IMR-90 (cell line): Measurements from ENCODE around the gene VPS8. TPM values are rescaled to one million over a fixed set of nuclear protein-coding genes. Genes with fewer than 3 reads are reported as not detected.

ENCODE experiments used
- ATAC-seq: fragments of 200-7000 bp; cut with Tn5 transposase; 2 replicates; pipeline ENCODE4 v1.9.1; 2020; ENCODE audit warnings: low read depth, mild to moderate bottlenecking, moderate library complexity
- BruUV-seq: library from RNA; stranded (reverse); fragments of 400-500 nt; replicated peaks from 2 replicates; lab custom pipeline; 2021; lab: Mats Ljungman, UMichigan
- CTCF ChIA-PET: fragments of 300-600 bp; formaldehyde crosslinking; extraction: SDS; loops from one replicate; lab custom pipeline; 2021; ENCODE audit warnings: antibody characterized with exemption; lab: Yijun Ruan, JAX
- POLR2A ChIA-PET: fragments of 300-600 bp; sonication (Branson Sonifier 250); formaldehyde crosslinking; loops from one replicate; lab custom pipeline; 2022; ENCODE audit warnings: antibody characterized with exemption; ENCODE audit not compliant: unreplicated experiment; lab: Charles Lee
- DNase-seq: peaks from one replicate; pipeline ENCODE4 v3.0.0; 2013
- H2AFZ ChIP-seq: replicated peaks from 2 replicates; pipeline ENCODE3; 2013; ENCODE audit warnings: low read length, mild to moderate bottlenecking; ENCODE audit not compliant: poor library complexity
- H2AK5ac ChIP-seq: 2 replicates; pipeline ENCODE4 v1.6.1; 2013; ENCODE audit warnings: low read depth, low read length, inconsistent platforms
- H2AK9ac ChIP-seq: replicated peaks from 2 replicates; pipeline ENCODE3; 2013; ENCODE audit warnings: mild to moderate bottlenecking, low read depth, low read length, moderate library complexity; ENCODE audit not compliant: poor library complexity
- H2BK120ac ChIP-seq: 2 replicates; pipeline ENCODE4 v1.6.1; 2013; ENCODE audit warnings: low read depth, low read length, inconsistent platforms
- H2BK15ac ChIP-seq: 3 replicates; pipeline ENCODE4 v1.6.1; 2013; ENCODE audit warnings: low read depth, low read length, inconsistent platforms
- H2BK20ac ChIP-seq: 2 replicates; pipeline ENCODE4 v1.6.1; 2013; ENCODE audit warnings: low read depth, mild to moderate bottlenecking, inconsistent platforms, low read length, moderate library complexity
- H2BK5ac ChIP-seq: 2 replicates; pipeline ENCODE4 v1.6.1; 2013; ENCODE audit warnings: mild to moderate bottlenecking, low read depth, low read length, inconsistent platforms; ENCODE audit not compliant: poor library complexity, severe bottlenecking
- H3K14ac ChIP-seq: replicated peaks from 2 replicates; pipeline ENCODE4 v1.6.1; 2013; ENCODE audit warnings: low read depth, low read length, inconsistent platforms
- H3K18ac ChIP-seq: 2 replicates; pipeline ENCODE4 v1.6.1; 2013; ENCODE audit warnings: low read depth, low read length, control low read depth
- H3K23ac ChIP-seq: 2 replicates; pipeline ENCODE4 v1.6.1; 2013; ENCODE audit warnings: low read depth, low read length, inconsistent platforms
- H3K27ac ChIP-seq: 2 replicates; pipeline ENCODE4 v1.5.1; 2013; ENCODE audit warnings: mild to moderate bottlenecking, control low read depth, low read length; ENCODE audit not compliant: insufficient read depth
- H3K27me3 ChIP-seq: 2 replicates; pipeline ENCODE4 v1.6.1; 2013; ENCODE audit warnings: low read length; ENCODE audit not compliant: control insufficient read depth, insufficient read depth
- H3K36me3 ChIP-seq: 2 replicates; pipeline ENCODE4 v1.6.1; 2013; ENCODE audit warnings: low read length, mixed read lengths; ENCODE audit not compliant: control insufficient read depth, insufficient read depth
- H3K4ac ChIP-seq: 2 replicates; pipeline ENCODE4 v1.6.1; 2013; ENCODE audit warnings: low read depth, low read length, inconsistent platforms
- H3K4me1 ChIP-seq: 2 replicates; pipeline ENCODE4 v1.6.1; 2013; ENCODE audit warnings: low read length, mixed read lengths; ENCODE audit not compliant: control insufficient read depth, insufficient read depth
- H3K4me2 ChIP-seq: 2 replicates; pipeline ENCODE4 v1.6.1; 2013; ENCODE audit warnings: low read depth, mild to moderate bottlenecking, control low read depth, low read length, moderate library complexity
- H3K4me3 ChIP-seq: 2 replicates; pipeline ENCODE4 v1.5.1; 2013; ENCODE audit warnings: low read depth, mild to moderate bottlenecking, control low read depth, low read length, moderate library complexity; ENCODE audit not compliant: insufficient read depth
- H3K56ac ChIP-seq: 2 replicates; pipeline ENCODE4 v1.6.1; 2013; ENCODE audit warnings: low read length, inconsistent platforms; ENCODE audit not compliant: insufficient read depth; ENCODE audit errors: extremely low read depth
- H3K79me1 ChIP-seq, 2 experiments: 2 replicates each; pipeline ENCODE4 v1.6.1; 2013; ENCODE audit warnings: low read length in 2 of 2, inconsistent platforms in 1 of 2, low read depth in 1 of 2
- H3K9ac ChIP-seq: 2 replicates; pipeline ENCODE4 v1.6.1; 2013; ENCODE audit warnings: low read depth, low read length, control low read depth
- H3K9me1 ChIP-seq: 2 replicates; pipeline ENCODE4 v1.6.1; 2013; ENCODE audit warnings: low read length, inconsistent platforms; ENCODE audit not compliant: insufficient read depth
- H3K9me3 ChIP-seq: 2 replicates; pipeline ENCODE4 v1.6.1; 2013; ENCODE audit warnings: low read length; ENCODE audit not compliant: control insufficient read depth, insufficient read depth
- H4K20me1 ChIP-seq: 2 replicates; pipeline ENCODE4 v1.6.1; 2013; ENCODE audit warnings: low read length, inconsistent platforms; ENCODE audit not compliant: insufficient read depth
- H4K5ac ChIP-seq: 2 replicates; pipeline ENCODE4 v1.6.1; 2013; ENCODE audit warnings: mild to moderate bottlenecking, low read depth, low read length, control low read depth
- H4K8ac ChIP-seq, 2 experiments: 2 replicates each; pipeline ENCODE4 v1.6.1; 2013; ENCODE audit warnings: low read depth in 2 of 2, low read length in 2 of 2, control low read depth in 1 of 2, inconsistent platforms in 1 of 2
- H4K91ac ChIP-seq: 2 replicates; pipeline ENCODE4 v1.6.1; 2013; ENCODE audit warnings: low read depth, low read length, inconsistent platforms; ENCODE audit not compliant: insufficient read depth
- BHLHE40 ChIP-seq: fragments of 150-350 bp; IDR thresholded peaks from 2 replicates; pipeline ENCODE4 v1.6.1; 2016; ENCODE audit warnings: mild to moderate bottlenecking, low read depth, low read length
- CEBPB ChIP-seq: IDR thresholded peaks from 2 replicates; pipeline ENCODE4 v1.6.1; 2012; ENCODE audit warnings: low read depth, low read length, improper control_type of control experiment
- CHD1 ChIP-seq: IDR thresholded peaks from 2 replicates; pipeline ENCODE4 v1.6.1; 2012; ENCODE audit warnings: low read depth, low read length, improper control_type of control experiment
- CTCF ChIP-seq: conservative IDR thresholded peaks from 2 replicates; pipeline ENCODE4 v1.5.1; 2012; ENCODE audit warnings: mild to moderate bottlenecking, low read depth, low read length, improper control_type of control experiment
- ELK1 ChIP-seq: fragments of 150-350 bp; IDR thresholded peaks from 2 replicates; pipeline ENCODE4 v1.6.1; 2016; ENCODE audit warnings: low read depth, mild to moderate bottlenecking, low read length, moderate library complexity, borderline replicate concordance
- FOS ChIP-seq: fragments of 150-350 bp; IDR thresholded peaks from 2 replicates; pipeline ENCODE4 v1.6.1; 2016; ENCODE audit warnings: low read depth, low read length
- MAFK ChIP-seq: IDR thresholded peaks from 2 replicates; pipeline ENCODE4 v1.6.1; 2012; ENCODE audit warnings: low read depth, low read length, improper control_type of control experiment
- MAZ ChIP-seq: IDR thresholded peaks from 2 replicates; pipeline ENCODE4 v1.6.1; 2012; ENCODE audit warnings: low read depth, mild to moderate bottlenecking, low read length, improper control_type of control experiment, moderate library complexity, borderline replicate concordance
- MXI1 ChIP-seq: IDR thresholded peaks from 2 replicates; pipeline ENCODE4 v1.6.1; 2012; ENCODE audit warnings: low read depth, mild to moderate bottlenecking, low read length, moderate library complexity, borderline replicate concordance
- NFE2L2 ChIP-seq: fragments of 150-350 bp; IDR thresholded peaks from 2 replicates; pipeline ENCODE4 v1.6.1; 2016; ENCODE audit warnings: low read depth, mild to moderate bottlenecking, low read length
- POLR2A ChIP-seq: IDR thresholded peaks from 2 replicates; pipeline ENCODE4 v1.6.1; 2012; ENCODE audit warnings: mild to moderate bottlenecking, low read depth, low read length
- RAD21 ChIP-seq: IDR thresholded peaks from 2 replicates; pipeline ENCODE4 v1.6.1; 2012; ENCODE audit warnings: low read length, improper control_type of control experiment
- RCOR1 ChIP-seq: IDR thresholded peaks from 2 replicates; pipeline ENCODE4 v1.6.1; 2012; ENCODE audit warnings: mild to moderate bottlenecking, low read length, improper control_type of control experiment; ENCODE audit not compliant: insufficient replicate concordance
- RFX5 ChIP-seq: IDR thresholded peaks from 2 replicates; pipeline ENCODE4 v1.8.0; 2012; ENCODE audit warnings: low read depth, mild to moderate bottlenecking, low read length, moderate library complexity
- SMC3 ChIP-seq: fragments of 150-350 bp; IDR thresholded peaks from 2 replicates; pipeline ENCODE4 v1.6.1; 2016; ENCODE audit warnings: low read depth, mild to moderate bottlenecking, antibody characterized with exemption, low read length, moderate library complexity
- USF2 ChIP-seq: fragments of 150-350 bp; IDR thresholded peaks from 2 replicates; pipeline ENCODE4 v1.6.1; 2017; ENCODE audit warnings: mild to moderate bottlenecking, antibody characterized with exemption, low read length, low read depth
- WGBS, 2 experiments: methylation state at CpG; one replicate each; pipeline versions ENCODE4 v1.1.5 to v1.1.7; 2013; ENCODE audit warnings: missing lambda C conversion rate in 2 of 2; ENCODE audit not compliant: insufficient read length in 1 of 2; ENCODE audit errors: extremely low coverage in 2 of 2; 5-methylcytosine and 5-hydroxymethylcytosine counted together
- dilution Hi-C: fragments of 300-500 bp; cut with HindIII; formaldehyde crosslinking; loops from one replicate; pipeline ENCODE4 v1.14.3; 2018; ENCODE audit warnings: low sequenced_read_pairs; ENCODE audit not compliant: unreplicated experiment
- in situ Hi-C: fragments of 300-500 bp; cut with MboI; formaldehyde crosslinking; loops from 3 replicates; pipeline ENCODE4 v1.14.3; 2019; ENCODE audit warnings: low sequenced_read_pairs, inconsistent platforms, mixed read lengths
- intact Hi-C: fragments of 100-400 bp; cut with micrococcal nuclease; formaldehyde crosslinking; loops from 2 replicates; pipeline ENCODE4 v1.10.0; 2022
- polyA plus RNA-seq, 3 experiments: library from polyadenylated mRNA; depleted of rRNA; stranded (reverse); fragments of >200 nt; gene quantifications; 2 replicates each; pipeline ENCODE4 v1.2.3, GENCODE V29; 2012; ENCODE audit warnings: low replicate concordance in 1 of 3
- total RNA-seq: library from RNA; depleted of rRNA; stranded (reverse); fragments of >200 nt; gene quantifications from 2 replicates; pipeline ENCODE4 v1.2.3, GENCODE V29; 2012

The VPS8 gene
- total and polyA plus RNA-seq, 2 of the 4 experiments (the other 2 are of a cell fraction): 14.0 to 56.1 TPM

GRCh38 chr3:184857099-184857498 lies 45.1 kb downstream of the VPS8 start:
- H3K9me3 ChIP-seq: no peaks in the 10 kb centered on the region
- H3K23ac ChIP-seq: no peak overlapping the region
- no peaks in the 10 kb centered on the region for H4K20me1 ChIP-seq
- WGBS, 2 experiments: no CpG with 5 or more reads among the region's 2 CpGs
- H2AFZ ChIP-seq: no peak overlapping the region
- no peak overlapping the region for H2BK20ac ChIP-seq
- no peak overlapping the region for H3K4ac ChIP-seq
- H2BK120ac ChIP-seq: no peak overlapping the region
- no peak overlapping the region for H3K4me3 ChIP-seq
- H3K56ac ChIP-seq: no peak overlapping the region
- H2AK9ac ChIP-seq: no peak overlapping the region
- dilution Hi-C loops: no loop called here
- in situ Hi-C loops: no loop called here
- no peak overlapping the region for H2BK5ac ChIP-seq
- no peak overlapping the region for H4K8ac ChIP-seq
- no peak overlapping the region for H2AK5ac ChIP-seq
- BruUV-seq: no TSS peak
- H3K36me3 ChIP-seq: peaks cover 24% of the 10 kb centered on the region
- H4K5ac ChIP-seq: no peak overlapping the region
- no peak overlapping the region for H3K18ac ChIP-seq
- H3K27me3 ChIP-seq: no peaks in the 10 kb centered on the region
- CTCF ChIA-PET: interaction anchor here (0.6 kb wide), 1 partner anchor 10 kb away, joined by 3 read pairs; no protein-coding TSS in a partner anchor
- no peak for DNase-seq
- H3K79me1 ChIP-seq: no peaks in the 10 kb centered on the region; a peak in 1 of 4 replicates
- ATAC-seq: no peak
- no peaks in the 10 kb centered on the region for H3K4me1 ChIP-seq
- H3K14ac ChIP-seq: no peak overlapping the region
- no peak overlapping the region for H3K4me2 ChIP-seq
- no peak overlapping the region for H3K9ac ChIP-seq
- no peak overlapping the region for H3K27ac ChIP-seq
- peaks cover 4% of the 10 kb centered on the region; the same call in 1 of the 2 replicates for H3K9me1 ChIP-seq
- no peak overlapping the region for H2BK15ac ChIP-seq
- POLR2A ChIA-PET: no interaction called here
- intact Hi-C loops: no loop called here
- no peak overlapping the region for H4K91ac ChIP-seq
- TF ChIP-seq MXI1: no peak
- no peak for TF ChIP-seq RFX5
- no peak for TF ChIP-seq MAFK
- TF ChIP-seq SMC3: no peak
- no peak for TF ChIP-seq NFE2L2
- no peak for TF ChIP-seq USF2
- no peak for TF ChIP-seq CEBPB
- no peak for TF ChIP-seq RCOR1
- no peak for TF ChIP-seq POLR2A
- TF ChIP-seq CHD1: no peak
- no peak for TF ChIP-seq RAD21
- no peak for TF ChIP-seq BHLHE40
- TF ChIP-seq FOS: no peak
- no peak for TF ChIP-seq ELK1
- TF ChIP-seq MAZ: no peak
- TF ChIP-seq CTCF: no peak
